Skeletal muscle satellite cell (primary cell): ENCODE data around the gene TLCD3A.
"Not testable (repeated sequence)": the region's sequence is repeated elsewhere in the genome, so short reads cannot be mapped to it uniquely, and the experiment has no call there.

Experiments
- H3K27me3 ChIP-seq: 2 replicates; pipeline ENCODE4 v1.7.0; 2013; ENCODE audit warnings: low read length; ENCODE audit not compliant: control insufficient read depth, insufficient read depth
- H3K36me3 ChIP-seq: 2 replicates; pipeline ENCODE4 v1.7.0; 2013; ENCODE audit warnings: mild to moderate bottlenecking, control low read depth, low read length; ENCODE audit not compliant: insufficient read depth
- H3K4me1 ChIP-seq: 2 replicates; pipeline ENCODE4 v1.7.0; 2013; ENCODE audit warnings: low read length; ENCODE audit not compliant: control insufficient read depth, insufficient read depth
- H3K4me2 ChIP-seq: 2 replicates; pipeline ENCODE4 v1.7.0; 2013; ENCODE audit warnings: mild to moderate bottlenecking, low read length
- H3K4me3 ChIP-seq: 2 replicates; pipeline ENCODE4 v1.7.0; 2013; ENCODE audit warnings: low read length
- H3K9ac ChIP-seq: 2 replicates; pipeline ENCODE4 v1.7.0; 2013; ENCODE audit warnings: mild to moderate bottlenecking, low read depth, low read length, moderate library complexity
- H3K9me3 ChIP-seq: replicated peaks from 2 replicates; pipeline ENCODE4 v1.7.0; 2013; ENCODE audit warnings: mild to moderate bottlenecking, control low read depth, low read length

The TLCD3A gene

GRCh38 chr17:740240-741017, 8.0 kb downstream of the TLCD3A start:
- H3K36me3 ChIP-seq, result peaks cover 79% of the 10 kb centered on the region
- H3K4me3 ChIP-seq, result no peak overlapping the region
- no peaks in the 10 kb centered on the region for H3K4me1 ChIP-seq
- H3K9me3 ChIP-seq, result no peaks in the 10 kb centered on the region
- no peak overlapping the region for H3K9ac ChIP-seq
- H3K4me2 ChIP-seq, result no peak overlapping the region
- no peaks in the 10 kb centered on the region for H3K27me3 ChIP-seq

DNA sequence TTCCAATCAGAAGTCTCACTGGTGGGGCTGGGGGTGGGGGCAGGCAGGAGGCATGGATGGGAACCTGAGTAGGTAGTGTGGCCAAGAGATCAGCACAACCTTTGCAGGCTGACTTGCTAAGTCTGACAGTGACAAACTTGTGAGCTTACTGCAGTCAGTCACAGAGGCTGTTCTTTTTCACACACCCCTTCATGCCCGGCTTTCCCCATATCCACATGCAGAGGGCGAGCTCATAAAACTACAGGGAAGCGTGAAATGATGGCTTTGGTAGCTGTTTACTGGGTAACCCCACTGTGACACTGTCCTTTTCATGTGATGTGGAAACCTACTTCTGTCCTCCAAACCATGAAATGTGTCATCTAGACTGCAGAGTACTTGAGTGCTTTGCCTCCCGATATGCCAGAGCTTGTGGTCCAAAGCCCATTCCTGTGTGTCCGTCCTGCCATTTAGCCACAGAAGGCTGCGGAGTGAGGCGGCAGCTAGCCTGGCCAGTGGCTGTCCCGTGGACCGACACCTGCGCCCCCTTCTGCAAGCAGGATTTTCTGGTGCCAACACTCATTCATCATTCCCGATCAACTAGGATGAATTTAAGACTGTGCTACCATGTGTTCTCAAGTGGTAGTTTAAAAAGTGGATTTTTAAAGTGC, 9.9 kb downstream of the TLCD3A start:
- Histone ChIP-seq H3K4me2 (no peak overlapping the region), H3K27me3 (no peaks in the 10 kb centered on the region), H3K9ac (no peak overlapping the region), H3K4me3 (no peak overlapping the region), H3K9me3 (no peaks in the 10 kb centered on the region), H3K36me3 (peaks cover 84% of the 10 kb centered on the region), H3K4me1 (no peaks in the 10 kb centered on the region)

DNA sequence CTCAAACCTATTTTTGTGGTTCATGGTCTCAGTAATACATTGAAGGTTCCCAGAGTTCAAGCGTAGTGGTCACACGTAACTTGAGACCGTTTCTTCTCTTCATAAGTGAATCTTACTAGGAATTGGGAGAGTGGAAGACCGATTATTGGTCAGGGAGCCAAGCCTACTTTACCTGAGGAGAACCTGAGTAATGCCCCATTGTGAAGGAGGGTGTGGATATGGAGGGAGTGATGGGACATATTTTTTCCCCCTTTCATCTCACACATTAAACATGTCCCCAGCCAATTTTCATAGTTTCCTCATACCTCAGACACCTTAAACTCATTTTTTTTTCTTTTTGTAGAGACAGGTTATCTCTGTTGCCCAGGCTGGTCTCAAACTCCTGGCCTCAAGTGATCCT, 10.7 kb downstream of the TLCD3A start:
- no peaks in the 10 kb centered on the region for H3K9me3 ChIP-seq
- no peak overlapping the region for H3K4me3 ChIP-seq
- no peak overlapping the region for H3K4me2 ChIP-seq
- peaks cover 87% of the 10 kb centered on the region for H3K36me3 ChIP-seq
- no peak overlapping the region for H3K9ac ChIP-seq
- no peaks in the 10 kb centered on the region for H3K4me1 ChIP-seq
- no peaks in the 10 kb centered on the region for H3K27me3 ChIP-seq

GRCh38 chr17:744937-745336, 12.5 kb downstream of the TLCD3A start:
- Histone ChIP-seq H3K9ac (no peak overlapping the region), H3K4me3 (no peak overlapping the region), H3K27me3 (no peaks in the 10 kb centered on the region), H3K9me3 (no peaks in the 10 kb centered on the region), H3K4me2 (no peak overlapping the region), H3K36me3 (peaks cover 81% of the 10 kb centered on the region), H3K4me1 (no peaks in the 10 kb centered on the region)

DNA sequence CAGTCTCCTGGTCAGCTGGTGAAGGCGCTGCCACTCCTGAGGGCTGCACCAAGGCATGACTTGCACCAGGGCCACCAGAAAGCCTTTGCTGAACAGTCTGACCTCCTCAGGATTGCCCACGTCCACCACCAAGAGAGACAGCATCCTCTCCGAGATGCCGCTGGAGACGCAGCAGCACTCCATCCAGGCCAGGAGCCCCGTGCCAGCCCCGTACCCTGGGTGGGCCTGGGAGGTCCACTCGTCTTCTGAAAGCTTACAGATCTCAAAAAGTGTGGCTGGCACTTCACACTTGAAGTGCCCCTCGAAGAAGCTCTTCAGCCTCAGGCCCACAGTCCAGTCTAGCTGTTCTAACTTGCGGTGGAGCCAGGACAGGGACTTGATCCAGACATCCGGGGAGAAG, 13.0 kb downstream of the TLCD3A start:
- no peak overlapping the region for H3K4me2 ChIP-seq
- H3K4me1 ChIP-seq, result peaks cover 2% of the 10 kb centered on the region
- no peak overlapping the region for H3K4me3 ChIP-seq
- H3K36me3 ChIP-seq, result peaks cover 76% of the 10 kb centered on the region
- H3K27me3 ChIP-seq, result no peaks in the 10 kb centered on the region
- no peak overlapping the region for H3K9ac ChIP-seq
- H3K9me3 ChIP-seq, result no peaks in the 10 kb centered on the region

GRCh38 chr17:746181-746580, 13.8 kb downstream of the TLCD3A start:
- H3K36me3 ChIP-seq, result peaks cover 69% of the 10 kb centered on the region

GRCh38 chr17:746783-747629, 14.6 kb downstream of the TLCD3A start:
- Histone ChIP-seq H3K36me3 (peaks cover 60% of the 10 kb centered on the region), H3K27me3 (no peaks in the 10 kb centered on the region), H3K4me2 (no peak overlapping the region), H3K4me1 (peaks cover 13% of the 10 kb centered on the region), H3K9ac (no peak overlapping the region), H3K9me3 (no peaks in the 10 kb centered on the region), H3K4me3 (no peak overlapping the region)

More at GRCh38 chr17:746181-746580, 13.8 kb downstream of the TLCD3A start:
- Histone ChIP-seq H3K4me3 (no peak overlapping the region), H3K4me1 (peaks cover 10% of the 10 kb centered on the region), H3K9ac (no peak overlapping the region), H3K27me3 (no peaks in the 10 kb centered on the region), H3K9me3 (no peaks in the 10 kb centered on the region), H3K4me2 (no peak overlapping the region)

DNA sequence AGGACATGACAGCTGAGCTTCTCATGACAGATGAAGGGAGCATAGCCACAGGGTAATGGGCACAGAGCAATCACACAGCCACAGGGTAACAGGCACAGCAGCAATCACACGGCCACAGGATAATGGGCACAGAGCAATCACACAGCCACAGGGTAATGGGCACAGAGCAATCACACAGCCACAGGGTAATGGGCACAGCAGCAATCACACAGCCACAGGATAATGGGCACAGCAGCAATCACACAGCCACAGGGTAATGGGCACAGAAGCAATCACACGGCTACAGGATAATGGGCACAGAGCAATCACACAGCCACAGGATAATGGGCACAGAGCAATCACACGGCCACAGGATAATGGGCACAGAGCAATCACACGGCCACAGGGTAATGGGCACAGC, 16.2 kb downstream of the TLCD3A start:
- Histone ChIP-seq H3K36me3 (peaks cover 46% of the 10 kb centered on the region), H3K4me1 (peaks cover 18% of the 10 kb centered on the region)
- H3K9me3 ChIP-seq, H3K4me2 ChIP-seq, H3K4me3 ChIP-seq, H3K9ac ChIP-seq, H3K27me3 ChIP-seq: not testable (repeated sequence)

DNA sequence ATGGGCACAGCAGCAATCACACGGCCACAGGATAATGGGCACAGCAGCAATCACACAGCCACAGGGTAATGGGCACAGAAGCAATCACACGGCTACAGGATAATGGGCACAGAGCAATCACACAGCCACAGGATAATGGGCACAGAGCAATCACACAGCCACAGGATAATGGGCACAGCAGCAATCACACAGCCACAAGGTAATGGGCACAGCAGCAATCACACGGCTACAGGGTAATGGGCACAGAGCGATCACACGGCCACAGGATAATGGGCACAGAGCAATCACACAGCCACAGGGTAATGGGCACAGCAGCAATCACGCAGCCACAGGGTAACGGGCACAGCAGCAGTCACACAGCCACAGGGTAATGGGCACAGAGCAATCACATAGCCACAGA, 17.0 kb downstream of the TLCD3A start:
- Histone ChIP-seq H3K4me1 (peaks cover 18% of the 10 kb centered on the region), H3K36me3 (peaks cover 39% of the 10 kb centered on the region)
- H3K4me3 ChIP-seq, H3K27me3 ChIP-seq, H3K9me3 ChIP-seq, H3K4me2 ChIP-seq, H3K9ac ChIP-seq: not testable (repeated sequence)

GRCh38 chr17:750431-751037, 18.1 kb downstream of the TLCD3A start:
- H3K4me2 ChIP-seq, result peak overlapping the region; percentile 93
- H3K9me3 ChIP-seq, result no peaks in the 10 kb centered on the region
- peaks cover 27% of the 10 kb centered on the region for H3K36me3 ChIP-seq
- no peaks in the 10 kb centered on the region for H3K27me3 ChIP-seq
- H3K9ac ChIP-seq, result peak overlapping the region; percentile 92
- peak overlapping the region; percentile 83 for H3K4me3 ChIP-seq
- peaks cover 18% of the 10 kb centered on the region for H3K4me1 ChIP-seq
